ENCODE results near the gene DPP6.

DPP6 gene

DNA sequence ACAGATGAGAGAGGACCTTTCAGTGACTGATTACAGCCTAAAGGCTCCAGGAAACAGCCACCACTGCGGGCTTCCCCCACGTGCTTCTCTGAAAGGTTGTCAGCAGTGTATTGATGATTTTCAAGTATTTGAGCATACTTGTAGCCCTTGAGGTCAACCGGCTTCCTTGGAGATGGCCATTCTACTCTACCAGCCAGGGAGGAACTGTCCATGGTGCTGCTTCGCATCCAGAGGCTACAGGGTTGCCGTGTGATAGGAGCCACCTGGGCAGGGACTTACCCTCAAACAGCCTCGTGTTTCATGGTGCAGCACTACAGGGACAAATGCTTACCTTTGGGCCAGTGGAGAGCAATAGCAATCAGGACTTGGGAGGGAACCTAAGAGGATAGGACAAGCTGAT, 179.5 kb downstream of the DPP6 start:
- no peak for DNase-seq (ENCODE audit: low read depth, low spot score)

DNA sequence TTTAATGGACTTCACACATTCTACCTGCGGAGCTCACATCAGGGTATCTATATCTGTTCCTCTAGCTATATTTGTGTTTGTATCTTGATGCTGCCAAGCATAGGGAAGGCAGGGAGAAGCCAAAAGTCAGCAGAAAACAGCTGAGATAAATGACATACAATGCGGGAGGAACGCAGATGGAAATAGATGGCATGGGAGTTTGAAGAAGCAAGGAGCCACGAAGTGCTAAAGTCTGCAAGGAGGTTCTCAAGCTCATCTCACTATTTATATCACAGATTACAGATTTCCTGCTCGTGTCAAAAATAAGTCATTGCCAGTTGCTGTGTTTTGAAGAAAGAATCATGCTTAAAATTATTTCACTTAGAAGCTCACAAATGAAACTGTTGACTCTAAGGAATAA, 180.5 kb downstream of the DPP6 start:
- no peak for DNase-seq (ENCODE audit: low read depth, low spot score)

DNA sequence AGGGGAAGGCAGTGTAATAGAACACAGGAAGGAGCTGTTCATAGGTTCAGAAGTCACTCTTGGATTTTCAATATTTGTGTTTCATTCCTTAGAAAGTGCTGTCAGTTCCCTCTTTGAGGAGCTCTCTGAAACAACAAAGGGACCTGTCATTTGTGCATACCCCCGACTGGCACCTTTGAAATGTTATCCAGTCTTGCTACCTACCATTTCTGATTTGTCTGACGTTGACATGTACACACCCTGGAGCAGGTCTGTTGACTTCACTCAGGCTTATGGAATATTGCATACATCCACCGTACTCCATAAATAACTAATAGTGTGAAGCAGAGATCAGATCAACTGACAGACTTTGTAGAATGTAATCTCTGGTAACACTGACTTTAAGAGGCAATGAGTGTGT, 189.8 kb downstream of the DPP6 start:
- DNase-seq (ENCODE audit: low read depth, low spot score): no peak

DNA sequence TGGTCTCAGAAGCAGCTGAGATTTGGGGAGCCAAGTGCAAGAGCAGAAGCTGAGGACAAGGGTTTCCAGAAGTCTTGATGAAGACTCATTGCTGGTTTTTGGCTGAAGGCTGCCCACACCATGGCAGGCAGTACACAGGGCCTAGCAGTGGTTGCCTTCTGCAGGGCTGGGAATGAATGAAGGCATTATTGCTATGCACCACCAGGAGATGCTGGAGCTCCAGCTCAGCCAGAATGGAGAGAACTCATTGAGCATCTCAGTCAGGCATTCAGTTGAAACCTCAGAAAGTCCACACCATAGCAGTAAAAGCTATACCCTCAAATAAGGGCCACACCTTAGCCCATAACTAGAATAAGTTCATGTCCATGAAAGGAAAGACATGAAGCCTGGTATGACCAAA, 190.5 kb downstream of the DPP6 start:
- DNase-seq (ENCODE audit: low read depth, low spot score): no peak

DNA sequence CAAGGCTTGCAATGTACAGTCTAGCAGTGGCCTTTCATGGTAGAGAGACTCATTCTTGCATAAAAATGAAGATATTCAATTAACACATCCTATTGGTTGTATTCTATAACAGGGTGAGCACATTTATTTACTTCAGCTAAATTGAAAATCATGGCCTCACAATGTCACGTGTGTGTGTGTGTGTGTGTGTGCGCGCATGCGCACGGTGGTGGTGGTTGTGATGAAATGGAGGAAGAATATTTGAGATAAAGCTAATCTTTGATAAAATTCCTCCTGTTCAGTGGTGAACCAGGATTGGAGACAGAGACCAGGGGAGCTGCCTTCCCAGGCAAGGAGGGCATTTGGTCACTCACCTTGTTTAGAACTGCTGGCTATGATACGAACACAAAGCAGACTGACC, 199.8 kb downstream of the DPP6 start:
- DNase-seq (ENCODE audit: low read depth, low spot score): no peak

DNA sequence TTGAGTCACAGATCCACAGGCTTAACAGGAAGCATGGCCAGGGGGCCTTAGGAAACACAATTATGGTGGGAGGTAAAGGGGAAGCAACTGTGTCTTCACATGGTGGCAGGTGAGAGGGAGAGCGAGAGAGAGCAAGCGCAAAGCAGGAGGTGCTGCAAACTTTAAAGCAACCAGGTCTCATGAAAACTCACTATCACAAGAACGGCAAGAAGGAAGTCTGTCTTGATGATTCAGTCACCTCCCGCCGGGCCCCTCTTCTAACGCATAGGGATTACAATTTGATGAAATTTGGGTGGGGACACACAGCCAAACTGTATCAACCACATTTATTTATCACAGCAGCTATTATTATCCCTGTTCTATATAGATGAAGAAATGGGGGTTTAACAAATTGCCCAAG, 201.6 kb downstream of the DPP6 start:
- DNase-seq (ENCODE audit: low read depth, low spot score): no peak

DNA sequence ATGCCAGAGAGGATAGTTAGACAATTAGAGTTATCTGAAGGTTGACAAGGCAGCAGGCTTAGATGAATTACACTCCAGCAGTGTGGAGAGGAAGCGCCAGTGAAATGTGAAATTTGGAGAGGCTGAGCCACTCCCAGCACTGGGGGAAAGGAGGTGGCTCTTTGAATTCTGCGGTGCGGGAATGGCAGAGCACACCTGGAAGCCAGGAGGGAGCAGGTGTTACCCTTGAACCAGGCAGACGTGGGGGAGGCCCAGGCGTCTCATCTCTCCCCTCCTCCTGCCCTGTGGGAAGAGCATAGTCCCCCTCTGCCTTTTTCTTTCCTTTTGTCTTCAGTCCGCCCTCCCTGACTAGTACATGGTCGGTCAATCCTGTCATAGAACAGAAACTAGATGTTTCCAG, 203.1 kb downstream of the DPP6 start:
- no peak for DNase-seq (ENCODE audit: low read depth, low spot score)

DNA sequence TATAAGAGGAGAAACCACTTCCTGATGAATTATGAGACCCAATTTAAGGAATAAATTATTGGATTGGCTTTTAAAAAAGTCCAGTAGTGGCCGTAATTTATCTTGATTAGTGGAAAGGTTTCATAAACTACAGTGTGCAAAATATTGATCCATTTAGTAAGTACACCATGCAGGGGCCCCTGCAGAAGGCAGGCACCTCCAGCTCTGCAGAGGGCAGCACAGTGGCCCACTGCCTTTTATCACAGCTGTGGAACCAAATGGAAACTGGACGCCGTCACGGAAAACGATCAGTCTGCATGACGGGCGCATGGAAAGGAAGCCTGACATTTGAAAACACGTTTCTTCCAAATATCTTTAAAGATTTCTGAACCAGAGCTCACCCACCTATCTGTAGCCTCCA, 204.0 kb downstream of the DPP6 start:
- DNase-seq (ENCODE audit: low read depth, low spot score): no peak

DNA sequence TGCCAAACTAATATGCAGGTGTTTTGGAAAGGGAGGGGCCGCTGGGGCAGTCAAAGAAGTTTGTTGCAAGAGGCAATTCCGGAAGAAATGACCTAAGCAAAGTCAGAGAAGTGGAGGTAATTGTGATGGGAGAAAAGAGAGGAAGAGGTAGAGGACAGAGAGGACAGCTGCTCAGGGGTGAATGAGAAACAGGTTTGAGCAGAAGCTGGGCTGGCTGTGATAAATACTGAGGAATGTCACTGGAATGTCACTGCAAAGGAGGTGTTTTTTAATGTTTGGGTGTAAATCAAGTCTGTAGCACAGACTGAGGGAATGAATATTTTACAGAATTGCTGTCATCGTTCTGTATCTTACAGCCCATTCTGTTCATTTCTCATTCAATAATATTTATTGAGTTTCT, 207.2 kb downstream of the DPP6 start:
- no peak for DNase-seq (ENCODE audit: low read depth, low spot score)

DNA sequence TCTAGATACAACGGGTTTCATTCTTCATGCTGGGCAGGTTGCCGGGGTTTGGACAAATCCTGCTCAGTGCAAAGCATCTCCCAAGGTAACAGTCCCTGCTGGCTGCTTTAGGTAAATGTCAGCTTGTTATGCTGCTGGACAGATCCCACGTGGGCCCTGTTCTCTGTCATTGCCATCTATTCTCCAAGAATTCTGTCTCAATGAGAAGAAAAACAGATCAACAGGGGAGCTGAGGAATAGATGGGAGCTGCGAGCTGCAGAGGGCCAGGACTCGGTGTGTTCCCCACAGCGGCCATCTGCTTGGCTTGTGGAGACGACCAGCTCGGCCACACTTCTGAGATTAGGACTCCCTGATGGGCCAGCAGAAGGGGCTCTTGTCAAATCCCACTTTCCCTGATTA, 235.2 kb downstream of the DPP6 start:
- DNase-seq (ENCODE audit: low read depth, low spot score): no peak

DNA sequence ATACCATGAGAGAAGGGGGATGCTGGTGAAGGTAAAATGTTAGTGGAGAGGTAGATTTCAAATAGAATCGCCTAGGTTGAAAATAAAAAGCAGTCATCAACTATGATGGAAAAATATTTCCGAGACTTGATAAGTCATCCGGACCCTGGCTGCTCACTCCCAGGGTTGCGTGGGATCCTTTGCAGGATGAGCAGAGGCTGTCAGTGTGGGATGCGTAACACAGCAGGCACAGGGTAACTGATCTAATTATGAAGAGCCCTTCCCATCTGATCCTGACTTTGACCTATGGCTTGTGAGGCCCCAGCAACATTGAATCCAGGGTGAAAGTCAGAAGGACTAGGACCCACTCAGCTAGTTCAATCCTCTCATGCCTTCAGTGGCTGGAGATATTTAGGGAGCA, 236.9 kb downstream of the DPP6 start:
- no peak for DNase-seq (ENCODE audit: low read depth, low spot score)

DNA sequence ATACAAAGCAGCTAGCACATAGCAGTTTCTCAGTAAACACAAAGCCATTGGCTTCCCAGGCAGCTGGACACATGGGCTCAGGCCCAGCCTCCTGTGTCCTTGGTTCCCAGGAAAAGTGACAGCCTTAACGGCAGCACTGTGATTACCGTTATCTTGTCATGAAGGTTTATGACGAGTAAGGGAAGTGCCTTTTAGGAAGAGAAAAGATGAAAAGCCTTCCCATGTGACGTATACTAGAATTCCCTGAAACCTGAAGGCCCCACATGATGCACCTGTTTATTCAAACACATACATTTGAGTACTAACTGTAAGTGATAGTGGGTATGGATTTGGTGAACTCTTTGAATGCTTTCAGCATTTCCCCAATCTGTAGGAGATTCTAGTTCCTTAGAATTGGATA, 244.2 kb downstream of the DPP6 start:
- no peak for DNase-seq (ENCODE audit: low read depth, low spot score)

DNA sequence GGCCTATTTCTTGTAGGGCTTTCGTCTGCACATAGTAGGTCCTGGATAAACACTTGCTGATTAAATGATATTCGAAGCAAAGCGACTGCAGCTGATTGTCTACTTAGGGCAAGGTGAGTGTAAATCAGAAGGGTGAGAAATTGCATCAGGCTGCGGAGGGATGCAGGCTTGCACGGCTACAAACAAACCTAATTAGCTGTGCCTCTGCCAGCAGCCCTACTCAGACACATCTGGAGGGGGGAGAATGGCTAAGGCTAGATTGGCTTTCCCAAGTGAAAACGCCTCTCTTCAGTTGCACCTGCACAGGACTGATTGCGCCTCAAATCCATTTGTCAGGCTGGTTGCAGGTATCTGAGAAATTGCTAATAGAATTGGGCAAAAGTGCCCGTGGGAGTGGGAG, 247.5 kb downstream of the DPP6 start:
- no peak for DNase-seq (ENCODE audit: low read depth, low spot score)

DNA sequence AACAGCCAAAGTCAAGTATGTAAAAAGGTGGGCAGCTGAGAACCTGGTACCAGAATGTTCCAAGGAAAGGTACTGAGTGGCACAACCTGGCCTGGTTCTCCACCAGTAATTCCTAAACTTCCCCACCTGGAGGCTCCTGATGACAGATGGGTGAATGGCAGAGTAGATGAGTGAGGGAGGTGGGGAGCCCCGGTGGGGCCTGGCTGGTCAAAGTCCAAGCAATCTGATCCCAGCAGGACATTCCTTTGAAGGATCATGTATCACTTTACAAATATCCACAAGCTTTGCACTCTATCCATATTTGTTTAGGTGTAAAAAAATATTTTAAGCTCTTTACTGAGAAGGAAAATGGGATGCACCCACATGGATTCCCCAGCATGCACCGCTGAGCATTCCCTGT, 250.2 kb downstream of the DPP6 start:
- no peak for DNase-seq (ENCODE audit: low read depth, low spot score)

DNA sequence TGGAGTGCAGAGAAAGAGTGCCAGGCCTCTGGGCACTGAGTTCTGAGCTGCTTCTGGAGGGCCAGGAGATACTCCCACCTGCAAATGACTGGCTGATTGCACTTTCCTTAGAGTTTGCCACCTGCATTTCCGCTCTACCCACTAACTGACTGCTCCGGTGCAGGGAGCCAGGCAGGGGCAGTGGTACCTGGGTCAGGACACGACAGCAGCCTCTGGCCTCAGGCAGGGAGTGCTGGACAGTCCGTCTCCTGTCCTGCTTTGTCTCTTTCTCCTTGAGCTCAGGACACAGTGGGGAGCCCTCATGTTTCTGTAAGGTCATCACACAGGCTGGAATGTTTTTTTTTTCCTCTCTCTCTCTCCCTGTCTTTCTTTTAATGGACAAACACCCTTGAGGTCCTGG, 252.0 kb downstream of the DPP6 start:
- DNase-seq (ENCODE audit: low read depth, low spot score): no peak

DNA sequence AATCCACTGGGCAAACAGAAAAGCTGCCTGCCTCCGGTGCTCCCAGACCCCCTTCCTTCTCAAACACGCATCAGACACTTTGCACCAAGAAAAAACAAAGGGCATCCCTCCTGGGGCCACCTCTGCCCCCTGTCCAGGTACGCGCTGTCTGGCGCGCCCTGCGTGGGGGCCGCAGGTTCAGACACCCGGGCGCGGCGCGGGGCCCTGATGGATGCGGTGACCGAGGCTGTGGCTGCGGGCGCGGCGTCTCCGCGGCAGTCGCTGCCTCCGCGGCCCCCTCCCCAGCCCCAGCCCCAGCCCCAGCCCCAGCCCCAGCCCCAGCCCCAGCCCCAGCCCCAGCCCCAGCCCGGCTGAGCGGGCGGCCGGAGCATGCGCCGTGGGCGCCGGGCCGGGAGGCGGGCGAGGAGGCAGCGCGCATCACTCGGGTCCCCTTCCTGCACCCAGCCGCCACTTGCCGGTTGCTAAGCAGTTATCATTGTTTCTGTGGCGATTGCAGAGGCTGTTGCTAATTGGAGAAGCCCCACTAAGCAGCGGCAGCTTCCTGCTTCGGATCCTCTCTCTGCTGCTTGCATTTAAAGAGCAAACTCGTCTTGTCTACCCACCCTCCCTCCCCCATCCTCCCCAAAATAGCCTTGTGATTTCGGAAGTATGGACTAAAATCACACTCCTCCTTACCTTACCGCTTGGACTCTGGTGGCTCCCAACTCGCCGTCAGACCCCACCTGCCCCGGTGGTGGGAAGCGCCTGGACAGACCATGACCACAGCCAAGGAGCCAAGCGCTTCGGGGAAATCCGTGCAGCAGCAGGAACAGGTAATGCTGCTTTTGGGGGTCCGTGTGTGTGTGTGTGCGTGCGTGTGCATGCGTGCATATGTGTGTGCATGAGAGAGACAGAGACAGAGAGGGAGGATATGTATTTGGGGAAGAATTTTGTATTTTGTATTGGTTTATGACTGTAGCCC, 252.8 kb downstream of the DPP6 start:
- DNase-seq (ENCODE audit: low read depth, low spot score): no peak

DNA sequence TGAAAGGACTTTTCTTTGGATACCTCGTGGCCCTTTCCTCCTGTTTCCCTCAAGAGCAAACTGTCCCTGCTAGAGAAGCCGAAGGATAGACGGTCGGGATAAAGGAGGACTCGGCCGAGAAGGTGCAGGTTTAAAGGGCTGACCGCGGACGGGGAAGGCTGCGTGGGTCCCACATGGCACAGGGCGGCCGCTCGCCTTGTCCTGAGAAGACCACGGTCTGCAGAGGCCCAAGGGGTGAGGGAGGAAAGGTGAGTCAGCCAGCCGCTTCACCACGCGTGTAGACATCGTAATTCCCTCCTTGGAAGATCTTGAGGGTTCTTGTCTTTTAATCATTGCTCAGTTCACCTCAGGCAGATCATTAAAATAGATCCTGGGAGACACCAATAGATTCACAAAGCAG, 253.8 kb downstream of the DPP6 start:
- no peak for DNase-seq (ENCODE audit: low read depth, low spot score)

DNA sequence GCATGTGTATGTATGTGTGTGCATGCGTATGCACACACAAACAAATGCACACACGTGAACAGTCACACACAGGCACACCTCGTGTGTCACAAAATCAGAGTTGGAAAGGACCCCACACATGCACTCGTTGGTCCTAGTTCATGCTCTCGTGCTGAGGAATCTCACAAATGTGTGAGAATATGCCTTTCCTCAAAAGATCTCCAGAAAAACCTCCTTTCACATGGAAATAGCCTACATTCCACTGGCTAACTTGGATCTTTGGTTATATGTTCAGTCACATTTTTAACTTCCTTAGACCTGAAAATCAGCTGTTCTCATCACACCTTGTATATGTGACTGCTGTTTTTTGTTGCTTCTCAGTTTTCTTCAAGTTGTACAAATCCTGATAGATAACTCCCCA, 256.7 kb downstream of the DPP6 start:
- DNase-seq (ENCODE audit: low read depth, low spot score): no peak

DNA sequence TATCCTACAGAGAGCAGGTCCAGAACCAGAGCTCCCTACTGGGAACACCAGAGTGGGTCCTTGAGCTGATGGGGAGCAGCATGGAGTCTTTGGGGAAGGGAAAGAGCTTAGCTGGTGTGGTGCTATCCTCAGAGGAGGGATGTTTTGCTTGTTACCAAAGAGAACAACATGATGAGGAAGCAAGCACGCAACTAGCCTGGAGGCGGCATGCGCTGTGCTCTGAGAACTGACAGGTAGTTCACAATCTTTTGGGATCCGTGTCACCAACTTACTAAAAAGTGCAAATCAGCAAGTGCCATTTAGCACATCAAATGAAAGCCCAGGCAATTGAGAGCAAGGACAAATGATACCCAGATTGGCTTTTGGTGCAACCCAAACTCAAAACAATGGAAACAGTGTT, 257.9 kb downstream of the DPP6 start:
- no peak for DNase-seq (ENCODE audit: low read depth, low spot score)

DNA sequence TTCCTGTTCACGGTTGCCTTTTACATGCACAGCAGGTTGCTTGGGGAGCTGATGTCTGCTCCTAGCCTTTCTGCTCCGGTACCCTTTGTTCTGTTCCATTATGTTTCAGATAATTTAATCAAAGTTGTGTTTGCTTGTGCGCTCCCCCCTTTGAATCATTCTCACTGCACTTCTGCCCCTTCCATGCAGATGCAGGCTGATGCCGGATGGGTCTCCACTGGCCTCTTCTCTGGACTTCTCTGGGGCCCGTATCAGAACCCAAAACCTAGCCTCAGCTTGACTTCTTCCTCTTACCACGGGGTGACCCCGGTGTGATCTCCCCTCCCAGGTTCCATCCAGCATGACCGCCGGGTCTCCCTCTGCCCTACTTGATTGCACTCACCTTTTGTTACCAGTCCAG, 272.0 kb downstream of the DPP6 start:
- no peak for DNase-seq (ENCODE audit: low read depth, low spot score)

DNA sequence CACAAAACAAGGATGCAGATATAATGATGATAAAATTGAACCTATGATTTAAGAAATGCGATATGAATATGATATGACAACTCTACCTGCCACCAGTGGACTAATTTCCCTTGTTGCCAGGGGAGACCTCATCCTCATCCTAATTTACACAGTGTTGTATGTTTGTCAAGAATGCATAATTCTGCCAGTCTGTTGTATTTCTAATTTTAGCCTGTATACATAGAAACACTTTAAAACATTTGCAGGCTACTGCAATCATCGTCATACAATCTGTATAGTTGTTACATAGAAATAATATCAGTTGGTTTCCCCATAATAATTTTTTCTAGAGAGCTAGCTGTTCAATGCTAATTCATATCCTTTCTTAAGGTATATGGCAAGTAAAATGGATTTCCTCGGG, 274.2 kb downstream of the DPP6 start:
- DNase-seq (ENCODE audit: low read depth, low spot score): no peak

DNA sequence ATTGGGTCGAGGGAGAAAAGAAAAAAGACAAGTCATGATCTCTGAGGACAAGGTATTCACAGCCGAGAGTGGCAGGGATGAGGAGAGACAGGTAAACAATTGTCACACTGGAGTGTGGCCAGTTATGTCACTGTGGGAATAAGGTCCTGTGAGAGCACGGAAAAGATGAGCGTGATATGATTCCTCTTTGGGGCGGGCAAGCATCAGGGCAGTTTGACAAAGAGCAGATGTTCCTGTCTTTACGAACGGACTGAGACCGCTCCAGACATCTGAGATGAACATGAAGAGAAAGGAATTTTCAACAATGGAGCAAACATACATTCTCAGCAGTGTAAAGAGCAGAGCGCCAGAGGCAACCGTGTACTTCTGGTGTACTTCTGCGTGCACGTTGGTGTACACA, 278.1 kb downstream of the DPP6 start:
- DNase-seq (ENCODE audit: low read depth, low spot score): no peak

DNA sequence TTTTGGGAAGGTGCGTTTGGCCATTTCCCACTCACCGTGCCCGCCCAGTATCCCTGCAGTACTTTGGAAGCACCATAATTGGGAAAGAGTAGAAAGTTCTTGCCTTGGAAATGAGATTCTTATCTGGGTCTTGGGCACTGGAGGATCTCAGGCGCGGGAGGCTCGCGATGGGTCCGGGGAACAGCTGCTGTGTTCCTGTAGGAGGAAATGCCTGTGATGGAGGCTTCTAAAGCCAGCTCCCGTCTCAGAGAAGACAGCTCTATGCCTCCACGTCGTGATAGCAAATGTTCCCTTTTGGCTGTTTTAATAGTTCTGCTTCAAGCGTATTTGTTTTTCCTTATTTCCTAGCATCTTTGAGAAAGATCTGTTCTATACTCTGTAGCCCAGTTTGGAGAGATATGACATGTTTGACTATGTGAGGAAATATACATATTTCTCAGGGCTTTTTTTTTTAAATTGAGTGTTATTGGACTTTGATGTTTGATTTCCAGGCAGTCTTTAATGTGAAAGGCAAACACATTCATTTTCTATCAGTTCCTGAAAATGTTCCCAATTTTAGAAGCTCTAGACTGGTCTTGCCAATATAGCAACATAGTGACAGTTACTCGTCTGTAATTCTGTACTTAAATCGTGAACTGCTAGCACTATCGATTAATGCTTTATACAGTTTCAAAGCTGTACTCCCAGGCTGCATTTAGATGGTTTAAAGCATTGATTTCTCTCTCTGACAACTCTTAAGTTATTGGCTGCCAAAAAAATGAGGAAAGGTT, 280.8 kb downstream of the DPP6 start:
- no peak for DNase-seq (ENCODE audit: low read depth, low spot score)
